SH-SY5Y (cell line): ENCODE results near the gene PRUNE1.

Source experiments
- GATA2 ChIP-seq: IDR thresholded peaks from 2 replicates; pipeline ENCODE4 v1.6.1; 2011; ENCODE audit warnings: mild to moderate bottlenecking, low read depth, low read length
- GATA3 ChIP-seq: IDR thresholded peaks from 2 replicates; pipeline ENCODE4 v1.6.1; 2011; ENCODE audit warnings: low read depth, mild to moderate bottlenecking, low read length, moderate library complexity

DNA sequence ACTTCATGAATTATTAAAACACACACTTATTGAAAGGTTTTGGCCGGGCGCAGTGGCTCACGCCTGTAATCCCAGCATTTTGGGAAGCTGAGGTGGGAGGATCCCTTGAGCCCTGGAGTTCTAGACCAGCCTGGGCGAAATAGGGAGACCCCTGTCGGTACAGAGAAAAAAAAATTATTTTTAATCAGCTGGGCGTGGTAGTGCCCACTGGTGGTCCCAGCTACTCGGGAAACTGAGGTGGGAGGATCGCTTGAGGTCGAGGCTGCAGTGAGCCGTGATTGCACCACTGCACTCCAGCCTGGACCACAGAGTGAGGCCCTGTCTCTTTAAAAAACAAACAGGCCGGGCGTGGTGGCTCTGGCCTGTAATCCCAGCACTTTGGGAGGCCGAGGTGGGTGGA is 64.0 kb downstream of the PRUNE1 start:
- TF ChIP-seq GATA2 (no peak), GATA3 (no peak)
